Measurements from ENCODE around the gene DNAI2.

Gene DNAI2

DNA sequence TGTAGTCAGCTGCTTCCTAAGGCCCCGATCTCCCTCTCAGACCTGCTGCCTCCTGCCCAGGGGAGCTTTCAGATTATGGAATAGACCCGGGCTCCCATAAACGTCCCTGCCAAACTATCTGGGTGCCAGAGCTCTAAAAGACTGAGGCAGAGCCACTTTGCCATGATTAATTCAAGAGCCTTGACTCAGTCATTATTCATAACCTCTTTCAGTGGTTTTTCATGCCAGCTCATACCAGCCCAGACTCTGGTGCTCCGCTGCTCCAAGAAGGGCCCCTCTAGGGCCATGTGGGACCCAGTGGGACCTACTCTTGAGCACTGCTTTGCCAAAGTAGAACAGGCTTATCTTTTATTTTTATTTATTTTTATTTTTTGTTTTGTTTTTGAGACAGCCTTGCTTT, 23.9 kb downstream of the DNAI2 start:
- Mint-ChIP-seq H3K27me3 (peaks cover 10% of the 10 kb centered on the region), H3K4me3 (peak overlapping the region; percentile 61), H3K9me3 (peaks cover 2% of the 10 kb centered on the region), H3K4me1 (ENCODE audit: low read depth) (peaks cover 32% of the 10 kb centered on the region), H3K36me3 (ENCODE audit: low read depth) (no peaks in the 10 kb centered on the region), H3K27ac (peak overlapping the region; percentile 88)
- peak; percentile 41 for DNase-seq

DNA sequence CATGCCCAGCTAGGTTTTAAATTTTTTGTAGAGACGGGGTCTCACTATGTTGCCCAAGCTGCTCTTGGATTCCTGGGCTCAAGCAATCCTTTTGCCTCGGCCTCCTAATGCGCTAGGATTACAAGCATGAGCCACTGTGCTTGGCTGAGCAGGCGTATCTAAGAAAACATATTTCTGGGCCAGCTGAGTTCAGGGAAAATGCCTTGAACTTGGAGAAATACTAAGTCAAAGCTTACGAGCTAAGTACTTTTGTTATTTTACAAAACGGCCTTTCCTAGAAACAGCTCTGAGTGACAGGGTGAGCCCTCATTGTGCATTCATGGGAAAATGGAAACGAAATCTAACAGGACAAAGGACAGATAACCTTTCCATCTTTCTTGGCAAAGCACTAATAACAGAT, 24.7 kb downstream of the DNAI2 start:
- Mint-ChIP-seq H3K36me3 (ENCODE audit: low read depth) (no peaks in the 10 kb centered on the region), H3K9me3 (peaks cover 2% of the 10 kb centered on the region), H3K4me1 (ENCODE audit: low read depth) (peaks cover 32% of the 10 kb centered on the region), H3K27ac (no peak overlapping the region), H3K4me3 (no peak overlapping the region), H3K27me3 (peaks cover 10% of the 10 kb centered on the region)
- no peak for DNase-seq

DNA sequence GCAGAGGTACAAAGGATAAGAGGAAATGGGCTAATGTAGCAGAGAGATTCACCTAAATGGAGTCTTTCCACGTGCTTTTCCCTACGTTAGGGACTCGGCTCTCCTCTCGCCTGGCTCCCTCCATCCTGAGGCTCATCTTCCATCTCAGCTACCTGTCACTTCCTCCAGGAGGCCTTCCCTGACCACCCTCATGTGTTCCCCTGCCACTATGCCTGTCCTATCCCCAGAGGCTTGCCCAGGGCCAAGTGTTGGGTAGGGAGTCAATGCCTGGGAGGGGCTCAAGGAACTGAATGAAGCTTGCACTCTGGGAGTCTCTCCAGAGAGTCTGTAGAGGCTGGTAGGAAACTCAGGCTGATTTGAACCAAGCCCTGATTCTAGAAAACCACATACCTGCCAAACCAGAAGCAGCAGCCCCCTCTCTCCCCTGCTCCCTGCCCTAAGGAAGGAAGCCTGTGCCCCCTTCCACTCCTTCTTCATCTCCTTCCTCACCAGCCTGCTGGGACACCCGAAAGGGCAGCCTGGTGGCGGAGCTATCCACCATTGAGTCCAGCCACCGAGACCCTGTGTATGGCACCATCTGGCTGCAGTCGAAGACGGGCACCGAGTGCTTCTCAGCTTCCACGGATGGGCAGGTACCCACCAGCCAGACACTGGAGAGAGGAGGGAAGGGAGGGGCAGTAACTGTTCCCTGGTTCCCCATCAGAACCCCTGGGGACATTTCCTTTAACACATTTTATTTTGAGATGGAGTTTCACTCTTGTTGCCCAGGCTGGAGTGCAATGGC, 25.4 kb downstream of the DNAI2 start:
- Mint-ChIP-seq H3K4me1 (ENCODE audit: low read depth) (peaks cover 32% of the 10 kb centered on the region), H3K27me3 (peaks cover 10% of the 10 kb centered on the region), H3K9me3 (peaks cover 2% of the 10 kb centered on the region), H3K27ac (no peak overlapping the region), H3K4me3 (no peak overlapping the region), H3K36me3 (ENCODE audit: low read depth) (no peaks in the 10 kb centered on the region)
- no peak for DNase-seq

GRCh38 chr17:74303305-74303704, 29.3 kb downstream of the DNAI2 start:
- H3K4me3 Mint-ChIP-seq: no peak overlapping the region
- H3K36me3 Mint-ChIP-seq (ENCODE audit: low read depth): no peaks in the 10 kb centered on the region
- H3K4me1 Mint-ChIP-seq (ENCODE audit: low read depth): peaks cover 22% of the 10 kb centered on the region
- no peak overlapping the region for H3K27ac Mint-ChIP-seq
- H3K9me3 Mint-ChIP-seq: no peaks in the 10 kb centered on the region
- DNase-seq: no peak
- peaks cover 10% of the 10 kb centered on the region for H3K27me3 Mint-ChIP-seq

DNA sequence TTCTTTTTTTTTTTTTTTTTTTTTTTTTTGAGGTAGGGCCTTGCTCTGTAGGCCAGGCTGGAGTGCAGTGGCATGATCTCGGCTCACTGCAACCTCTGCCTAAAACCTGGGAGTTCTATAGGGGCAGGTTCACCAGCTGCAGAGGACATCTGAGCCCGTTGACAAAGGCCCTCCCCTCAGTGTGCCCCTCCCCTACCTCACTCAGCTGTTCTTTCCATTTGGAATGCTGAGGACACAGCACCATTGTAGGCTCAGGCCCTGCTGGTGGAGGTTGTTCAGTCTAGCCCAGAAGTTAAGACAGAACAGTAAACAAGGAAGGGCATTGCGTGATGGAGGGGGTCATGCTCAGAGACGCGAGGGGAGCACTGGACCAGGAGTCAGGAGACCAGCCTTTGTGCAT, 30.1 kb downstream of the DNAI2 start:
- Mint-ChIP-seq H3K36me3 (ENCODE audit: low read depth) (no peaks in the 10 kb centered on the region), H3K27me3 (peaks cover 9% of the 10 kb centered on the region)

DNA sequence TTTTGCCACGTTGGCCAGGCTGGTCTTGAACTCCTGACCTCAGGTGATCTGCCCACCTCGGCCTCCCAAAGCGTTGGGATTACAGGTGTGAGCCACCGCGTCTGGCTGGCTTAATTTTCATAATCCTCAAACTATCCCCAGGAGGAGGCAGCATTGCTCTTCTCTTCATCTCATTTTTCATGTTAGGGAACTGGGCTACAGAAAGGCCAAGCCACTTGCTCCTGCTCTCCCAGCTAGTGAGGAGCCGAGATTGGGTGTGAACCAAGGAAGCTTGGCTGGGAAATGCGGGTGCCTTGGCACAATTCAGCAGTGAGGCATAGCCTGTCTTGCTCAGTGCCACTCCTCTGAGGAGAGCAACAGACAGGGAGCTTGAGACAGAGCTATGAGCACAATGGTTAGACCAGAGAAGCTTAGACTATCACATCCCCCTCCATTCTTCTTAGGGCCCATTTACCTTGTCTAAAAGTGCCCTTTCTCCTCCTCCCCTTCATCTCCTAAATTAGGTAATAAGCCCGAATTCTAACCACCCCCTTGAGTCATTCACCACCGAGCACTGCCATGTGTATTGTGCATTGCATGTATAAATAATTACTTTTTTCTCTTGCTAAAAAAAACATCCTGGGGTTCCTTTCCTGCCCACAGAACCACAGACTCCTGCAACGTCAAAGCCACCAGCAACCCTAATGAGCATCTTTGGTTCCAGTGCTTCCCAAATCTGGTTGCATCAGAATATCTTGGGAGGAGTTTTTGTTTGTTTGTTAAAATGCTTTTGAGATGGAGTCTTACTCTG, 32.0 kb downstream of the DNAI2 start:
- Mint-ChIP-seq H3K4me1 (ENCODE audit: low read depth) (peaks cover 14% of the 10 kb centered on the region), H3K9me3 (no peaks in the 10 kb centered on the region), H3K36me3 (ENCODE audit: low read depth) (no peaks in the 10 kb centered on the region), H3K27ac (no peak overlapping the region), H3K4me3 (no peak overlapping the region), H3K27me3 (no peaks in the 10 kb centered on the region)
- no peak for DNase-seq

More for the DNA sequence above, 30.1 kb downstream of the DNAI2 start:
- Mint-ChIP-seq H3K9me3 (no peaks in the 10 kb centered on the region), H3K27ac (no peak overlapping the region), H3K4me1 (ENCODE audit: low read depth) (peaks cover 16% of the 10 kb centered on the region), H3K4me3 (no peak overlapping the region)
- DNase-seq: no peak

DNA sequence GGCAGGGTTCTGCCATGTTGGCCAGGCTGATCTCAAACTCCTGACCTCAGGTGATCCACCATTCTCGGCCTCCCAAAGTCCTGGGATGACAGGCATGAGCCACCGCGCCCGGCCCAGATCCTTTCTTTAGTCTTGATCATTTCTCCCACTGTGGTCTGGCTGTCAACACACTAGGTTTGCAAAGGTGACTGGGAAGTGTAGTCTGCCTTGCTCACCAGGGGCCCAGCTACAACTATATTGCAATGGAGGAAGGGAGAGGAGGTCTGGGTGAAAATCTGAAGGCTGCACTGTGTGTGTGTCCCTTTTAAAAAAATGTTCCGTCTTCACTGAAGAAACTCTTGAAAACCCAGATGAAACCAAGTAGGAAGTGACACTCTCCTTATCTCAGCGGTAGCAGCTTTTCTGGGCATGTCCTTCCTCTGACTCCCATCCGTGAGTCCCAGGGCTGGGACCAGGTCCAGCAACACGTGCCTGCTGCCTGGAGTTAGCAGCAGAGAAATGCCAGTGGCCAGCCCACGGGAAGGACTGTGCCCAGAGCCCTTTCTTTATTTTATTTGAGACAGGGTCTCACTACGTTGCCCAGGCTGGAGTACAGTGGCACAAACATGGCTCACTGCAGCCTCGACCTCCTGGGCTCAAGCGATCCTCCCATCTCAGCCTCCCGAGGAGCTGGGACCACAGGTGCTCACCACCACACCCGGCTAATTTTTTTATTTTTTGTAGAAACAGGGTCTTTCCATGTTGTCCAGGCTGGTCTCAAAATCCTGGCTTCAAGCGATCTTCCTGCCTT, 34.1 kb downstream of the DNAI2 start:
- Mint-ChIP-seq H3K4me1 (ENCODE audit: low read depth) (peaks cover 10% of the 10 kb centered on the region), H3K36me3 (ENCODE audit: low read depth) (no peaks in the 10 kb centered on the region)

GRCh38 chr17:74309902-74310301, 35.9 kb downstream of the DNAI2 start:
- H3K36me3 Mint-ChIP-seq (ENCODE audit: low read depth): no peaks in the 10 kb centered on the region
- no peak for DNase-seq
- no peak overlapping the region for H3K4me3 Mint-ChIP-seq
- no peak overlapping the region for H3K27ac Mint-ChIP-seq
- H3K4me1 Mint-ChIP-seq (ENCODE audit: low read depth): peaks cover 10% of the 10 kb centered on the region
- H3K27me3 Mint-ChIP-seq: no peaks in the 10 kb centered on the region
- H3K9me3 Mint-ChIP-seq: no peaks in the 10 kb centered on the region

More for the DNA sequence above, 34.1 kb downstream of the DNAI2 start:
- Mint-ChIP-seq H3K27ac (no peak overlapping the region), H3K27me3 (no peaks in the 10 kb centered on the region), H3K4me3 (no peak overlapping the region), H3K9me3 (no peaks in the 10 kb centered on the region)
- DNase-seq: no peak

- H3K36me3 Mint-ChIP-seq (ENCODE audit: low read depth): no peaks in the 10 kb centered on the region
- H3K4me1 Mint-ChIP-seq (ENCODE audit: low read depth): no peaks in the 10 kb centered on the region
- no peak overlapping the region for H3K4me3 Mint-ChIP-seq
- H3K27me3 Mint-ChIP-seq: no peaks in the 10 kb centered on the region
- no peak for DNase-seq
- no peak overlapping the region for H3K27ac Mint-ChIP-seq
- no peaks in the 10 kb centered on the region for H3K9me3 Mint-ChIP-seq
Observed at GRCh38 chr17:74314877-74315276, 40.8 kb downstream of the DNAI2 start.

DNA sequence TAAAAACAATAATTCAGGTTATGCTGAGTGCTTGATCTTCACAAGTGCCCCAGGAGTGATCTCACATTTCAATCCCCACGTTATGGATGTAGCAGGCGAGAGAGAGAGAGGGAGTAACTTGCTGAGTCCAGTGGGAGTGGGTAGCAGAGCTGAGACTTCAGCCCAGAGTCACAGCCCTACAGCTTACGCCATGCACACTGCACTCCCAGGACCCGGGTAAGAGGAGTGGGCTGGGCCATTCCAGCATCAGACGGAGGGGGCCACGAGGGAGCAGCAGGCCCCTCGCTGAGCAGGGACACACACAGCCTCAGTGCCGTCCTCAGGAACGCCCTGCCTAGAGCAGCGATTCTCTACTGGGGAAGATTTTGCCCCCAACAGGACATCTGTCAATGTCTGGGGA, 42.2 kb downstream of the DNAI2 start:
- Mint-ChIP-seq H3K9me3 (no peaks in the 10 kb centered on the region), H3K27ac (no peak overlapping the region), H3K4me3 (no peak overlapping the region), H3K4me1 (ENCODE audit: low read depth) (no peaks in the 10 kb centered on the region), H3K27me3 (no peaks in the 10 kb centered on the region), H3K36me3 (ENCODE audit: low read depth) (no peaks in the 10 kb centered on the region)
- DNase-seq: no peak

- Mint-ChIP-seq H3K4me1 (ENCODE audit: low read depth) (no peaks in the 10 kb centered on the region), H3K9me3 (no peaks in the 10 kb centered on the region), H3K27me3 (peaks cover 4% of the 10 kb centered on the region), H3K36me3 (ENCODE audit: low read depth) (no peaks in the 10 kb centered on the region), H3K27ac (no peak overlapping the region), H3K4me3 (no peak overlapping the region)
- no peak for DNase-seq
Observed at GRCh38 chr17:74317071-74317470, 43.0 kb downstream of the DNAI2 start.

DNA sequence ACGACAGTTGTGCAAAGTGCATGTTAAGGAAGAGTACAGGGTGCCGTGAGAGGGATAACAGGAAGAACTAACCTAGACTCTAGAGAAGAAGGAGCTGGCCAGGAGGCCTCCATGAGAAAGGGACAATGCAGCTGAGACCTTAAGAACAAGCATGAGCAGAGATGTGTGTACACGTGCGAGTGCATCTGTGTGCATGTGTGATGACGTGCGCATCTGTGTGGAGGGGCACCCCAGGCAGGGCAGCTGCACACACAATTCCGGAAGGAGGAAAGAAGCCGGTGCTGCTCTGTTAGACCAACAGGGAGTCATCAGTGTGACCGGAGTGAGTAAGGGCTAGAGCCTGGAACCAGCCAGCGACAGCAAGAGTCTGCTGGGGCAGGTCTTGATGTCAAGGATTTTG, 44.4 kb downstream of the DNAI2 start:
- H3K27ac Mint-ChIP-seq: no peak overlapping the region
- H3K36me3 Mint-ChIP-seq (ENCODE audit: low read depth): no peaks in the 10 kb centered on the region
- H3K27me3 Mint-ChIP-seq: peaks cover 8% of the 10 kb centered on the region
- H3K4me1 Mint-ChIP-seq (ENCODE audit: low read depth): no peaks in the 10 kb centered on the region
- DNase-seq: no peak
- H3K9me3 Mint-ChIP-seq: no peaks in the 10 kb centered on the region
- H3K4me3 Mint-ChIP-seq: no peak overlapping the region

DNA sequence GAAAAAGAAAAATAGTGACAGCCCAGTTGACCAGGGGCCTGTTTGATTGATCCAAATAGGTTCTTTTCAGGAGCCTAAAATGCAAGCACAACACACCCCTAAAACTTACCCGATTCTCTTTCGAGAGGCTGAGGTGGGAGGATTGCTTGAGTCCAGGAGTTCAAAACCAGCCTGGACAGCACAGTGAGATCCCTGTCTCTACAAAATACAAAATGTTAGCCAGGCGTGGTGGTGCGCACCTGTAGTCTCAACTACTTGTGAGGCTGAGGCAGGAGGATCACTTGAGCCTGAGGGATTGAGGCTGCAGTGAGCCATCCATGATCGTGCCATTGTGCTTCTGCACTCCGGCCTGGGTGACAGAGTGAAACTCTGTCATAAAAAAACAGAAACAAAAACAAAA, 50.5 kb downstream of the DNAI2 start:
- Mint-ChIP-seq H3K27me3 (peaks cover 42% of the 10 kb centered on the region), H3K36me3 (ENCODE audit: low read depth) (no peaks in the 10 kb centered on the region), H3K4me3 (no peak overlapping the region), H3K27ac (no peak overlapping the region), H3K4me1 (ENCODE audit: low read depth) (peaks cover 20% of the 10 kb centered on the region), H3K9me3 (no peaks in the 10 kb centered on the region)
- DNase-seq: no peak

- peaks cover 42% of the 10 kb centered on the region for H3K27me3 Mint-ChIP-seq
- no peak for DNase-seq
- peaks cover 22% of the 10 kb centered on the region for H3K4me1 Mint-ChIP-seq (ENCODE audit: low read depth)
- H3K9me3 Mint-ChIP-seq: no peaks in the 10 kb centered on the region
- no peak overlapping the region for H3K4me3 Mint-ChIP-seq
- no peak overlapping the region for H3K27ac Mint-ChIP-seq
- no peaks in the 10 kb centered on the region for H3K36me3 Mint-ChIP-seq (ENCODE audit: low read depth)
Observed at GRCh38 chr17:74325376-74325742, 51.3 kb downstream of the DNAI2 start.
